PC-3 (cell line): ENCODE results near the gene TSKS. TPM values are rescaled to one million over a fixed set of nuclear protein-coding genes. Genes with fewer than 3 reads are reported as not detected.
A peak's percentile ranks its signal among the peaks of the same experiment; 100 is the strongest.

Experiments
- ATAC-seq: fragments of 200-7000 bp; cut with Tn5 transposase; 2 replicates; pipeline ENCODE4 v1.9.1; 2020; ENCODE audit warnings: mild to moderate bottlenecking, moderate library complexity
- BruUV-seq: library from RNA; stranded (reverse); fragments of 400-500 nt; replicated peaks from 2 replicates; lab custom pipeline; 2021; lab: Mats Ljungman, UMichigan
- CTCF ChIA-PET: fragments of 300-600 bp; sonication (Branson Sonifier 250); formaldehyde crosslinking; loops from one replicate; lab custom pipeline; 2022; ENCODE audit warnings: antibody characterized with exemption; lab: Charles Lee
- POLR2A ChIA-PET: fragments of 300-600 bp; sonication (Branson Sonifier 250); formaldehyde crosslinking; loops from one replicate; lab custom pipeline; 2022; ENCODE audit warnings: antibody characterized with exemption; ENCODE audit not compliant: unreplicated experiment; lab: Charles Lee
- DNase-seq: peaks from one replicate; pipeline ENCODE4 v3.0.0-alpha.2; 2015
- H2AFZ ChIP-seq: fragments of 300-600 bp; sonication (generic); 2 replicates; pipeline ENCODE4 v1.6.0; 2016; ENCODE audit warnings: antibody characterized with exemption, low read length
- H3F3A ChIP-seq: fragments of 300-600 bp; sonication (generic); one replicate; pipeline ENCODE4 v1.6.0; 2017; ENCODE audit warnings: antibody characterized with exemption, low read length, control low read depth, mild to moderate bottlenecking; ENCODE audit not compliant: unreplicated experiment
- H3K27ac ChIP-seq: fragments of 300-600 bp; sonication (generic); 2 replicates; pipeline ENCODE4 v1.5.1; 2016; ENCODE audit warnings: mild to moderate bottlenecking, low read length
- H3K27me3 ChIP-seq: fragments of 300-600 bp; sonication (generic); 2 replicates; pipeline ENCODE4 v1.6.1; 2016; ENCODE audit warnings: low read length, mixed read lengths
- H3K36me3 ChIP-seq: fragments of 300-600 bp; sonication (generic); 2 replicates; pipeline ENCODE4 v1.6.1; 2016; ENCODE audit warnings: low read depth, mixed run types, low read length, mixed read lengths
- H3K4me1 ChIP-seq: fragments of 300-600 bp; sonication (generic); 2 replicates; pipeline ENCODE4 v1.5.1; 2016; ENCODE audit warnings: low read length; ENCODE audit not compliant: insufficient read depth
- H3K4me2 ChIP-seq: fragments of 300-600 bp; sonication (generic); 2 replicates; pipeline ENCODE4 v1.6.0; 2016; ENCODE audit warnings: low read length
- H3K4me3 ChIP-seq: fragments of 300-600 bp; sonication (generic); 2 replicates; pipeline ENCODE4 v1.5.1; 2016; ENCODE audit warnings: mild to moderate bottlenecking, low read length, mixed read lengths
- H3K79me2 ChIP-seq: fragments of 300-600 bp; sonication (generic); 2 replicates; pipeline ENCODE4 v1.6.1; 2017; ENCODE audit warnings: low read length, mixed read lengths
- H3K9ac ChIP-seq: fragments of 300-600 bp; sonication (generic); 2 replicates; pipeline ENCODE4 v1.6.0; 2016; ENCODE audit warnings: mild to moderate bottlenecking, low read length
- H3K9me2 ChIP-seq: fragments of 300-600 bp; sonication (generic); replicated peaks from 2 replicates; pipeline ENCODE4 v1.6.1; 2016; ENCODE audit warnings: mixed run types, low read length, mixed read lengths
- H3K9me3 ChIP-seq: fragments of 300-600 bp; sonication (generic); 2 replicates; pipeline ENCODE4 v1.6.1; 2016; ENCODE audit warnings: low read length, mixed read lengths
- H4K20me1 ChIP-seq: fragments of 300-600 bp; sonication (generic); 2 replicates; pipeline ENCODE4 v1.6.1; 2016; ENCODE audit warnings: low read length, mixed read lengths
- CTCF ChIP-seq: fragments of 300-600 bp; sonication (generic); conservative IDR thresholded peaks from 2 replicates; pipeline ENCODE4 v1.5.1; 2017; ENCODE audit warnings: antibody characterized with exemption, low read depth, mild to moderate bottlenecking, low read length
- EZH2 ChIP-seq: fragments of 300-600 bp; sonication (generic); IDR thresholded peaks from one replicate; pipeline ENCODE4 v1.6.1; 2017; ENCODE audit warnings: antibody characterized with exemption, mild to moderate bottlenecking, low read length; ENCODE audit not compliant: unreplicated experiment
- EZH2phosphoT487 ChIP-seq: fragments of 300-600 bp; sonication (generic); IDR thresholded peaks from 2 replicates; pipeline ENCODE4 v1.6.1; 2018; ENCODE audit warnings: mild to moderate bottlenecking, antibody characterized with exemption, low read length, borderline replicate concordance
- intact Hi-C: fragments of 100-400 bp; cut with micrococcal nuclease; formaldehyde crosslinking; loops from 2 replicates; pipeline ENCODE4 v1.9.0; 2023
- total RNA-seq: library from RNA; depleted of rRNA; stranded (reverse); fragments of >200 nt; gene quantifications from 2 replicates; pipeline ENCODE4 v1.2.3, GENCODE V29; 2014

The TSKS gene
- total RNA-seq, 1 experiment from 2014 or later: not detected

GRCh38 chr19:49801966-49802661 is 39.0 kb upstream of the TSKS start:
- ChIA-PET POLR2A (no interaction called here), CTCF (no interaction called here)
- Histone ChIP-seq H3K27me3 (no peaks in the 10 kb centered on the region), H3K9ac (no peak overlapping the region), H3K36me3 (peaks cover 48% of the 10 kb centered on the region), H3K9me3 (no peaks in the 10 kb centered on the region), H3F3A (peaks cover 4% of the 10 kb centered on the region), H3K4me1 (no peaks in the 10 kb centered on the region), H3K79me2 (no peaks in the 10 kb centered on the region), H3K9me2 (no peaks in the 10 kb centered on the region), H3K4me2 (no peak overlapping the region), H2AFZ (no peak overlapping the region), H4K20me1 (no peaks in the 10 kb centered on the region), H3K4me3 (no peak overlapping the region), H3K27ac (no peak overlapping the region)
- ATAC-seq: peak; percentile 37; the same call in 1 of the 2 replicates
- intact Hi-C loops: no loop called here
- no peak for DNase-seq
- BruUV-seq: no TSS peak
- TF ChIP-seq CTCF: no peak
- no peak for TF ChIP-seq EZH2
- no peak for TF ChIP-seq EZH2phosphoT487

- ATAC-seq: no peak
- H4K20me1 ChIP-seq: no peaks in the 10 kb centered on the region
- no peak overlapping the region for H3K9ac ChIP-seq
- peaks cover 3% of the 10 kb centered on the region for H3F3A ChIP-seq
- no peak overlapping the region for H3K27ac ChIP-seq
- TF ChIP-seq CTCF (no peak), EZH2 (no peak), EZH2phosphoT487 (no peak)
- no peak for DNase-seq
- intact Hi-C loops: no loop called here
- H3K9me3 ChIP-seq: no peaks in the 10 kb centered on the region
- H3K79me2 ChIP-seq: no peaks in the 10 kb centered on the region
- H3K36me3 ChIP-seq: peaks cover 55% of the 10 kb centered on the region
- POLR2A ChIA-PET: no interaction called here
- H3K4me3 ChIP-seq: no peak overlapping the region
- no peaks in the 10 kb centered on the region for H3K4me1 ChIP-seq
- no peaks in the 10 kb centered on the region for H3K27me3 ChIP-seq
- H2AFZ ChIP-seq: no peak overlapping the region
- no peak overlapping the region for H3K4me2 ChIP-seq
- CTCF ChIA-PET: no interaction called here
- BruUV-seq: TSS peak; percentile 14
- H3K9me2 ChIP-seq: no peaks in the 10 kb centered on the region
These were observed 38.3 kb upstream of the TSKS start for GRCh38 chr19:49801401-49801888.

- no peak overlapping the region for H3K4me3 ChIP-seq
- H3K4me2 ChIP-seq: no peak overlapping the region
- no peak overlapping the region for H3K9ac ChIP-seq
- no peaks in the 10 kb centered on the region for H3K9me2 ChIP-seq
- POLR2A ChIA-PET: no interaction called here
- H3K9me3 ChIP-seq: no peaks in the 10 kb centered on the region
- TF ChIP-seq EZH2phosphoT487 (no peak), EZH2 (no peak), CTCF (no peak)
- H3K27me3 ChIP-seq: no peaks in the 10 kb centered on the region
- no peaks in the 10 kb centered on the region for H4K20me1 ChIP-seq
- no peaks in the 10 kb centered on the region for H3K4me1 ChIP-seq
- no peak overlapping the region for H2AFZ ChIP-seq
- H3K79me2 ChIP-seq: no peaks in the 10 kb centered on the region
- ATAC-seq (no peak), DNase-seq (no peak)
- no TSS peak for BruUV-seq
- CTCF ChIA-PET: interaction anchor here (0.6 kb wide), 1 partner anchor 118 kb away, joined by 7 read pairs; no protein-coding TSS in a partner anchor
- H3K27ac ChIP-seq: no peak overlapping the region
- intact Hi-C loops: no loop called here
- peaks cover 61% of the 10 kb centered on the region for H3K36me3 ChIP-seq
- H3F3A ChIP-seq: no peaks in the 10 kb centered on the region
These were observed 37.7 kb upstream of the TSKS start for GRCh38 chr19:49800771-49801170.
